Hepatocyte (in vitro differentiated cells): ENCODE measurements around the gene GIMD1. TPM values are rescaled to one million over a fixed set of nuclear protein-coding genes. Genes with fewer than 3 reads are reported as not detected.

ENCODE experiments used
- DNase-seq: peaks from one replicate; pipeline ENCODE4 v3.0.0-alpha.2; 2016; ENCODE audit warnings: low spot score
- H2AFZ ChIP-seq: fragments of 200-600 bp; sonication (generic); 2 replicates; pipeline ENCODE4 v1.6.0; 2016; ENCODE audit warnings: antibody characterized with exemption, mild to moderate bottlenecking
- H3K27ac ChIP-seq: fragments of 200-600 bp; sonication (generic); 2 replicates; pipeline ENCODE4 v1.5.1; 2016; ENCODE audit warnings: mild to moderate bottlenecking
- H3K27me3 ChIP-seq: fragments of 200-600 bp; sonication (generic); 2 replicates; pipeline ENCODE4 v1.6.1; 2016
- H3K36me3 ChIP-seq: fragments of 200-600 bp; sonication (generic); replicated peaks from 2 replicates; pipeline ENCODE4 v1.5.1; 2016; ENCODE audit warnings: low read depth; ENCODE audit not compliant: insufficient read depth
- H3K4me1 ChIP-seq: fragments of 200-600 bp; sonication (generic); 2 replicates; pipeline ENCODE4 v1.5.1; 2016; ENCODE audit warnings: mild to moderate bottlenecking, moderate library complexity; ENCODE audit not compliant: insufficient read depth
- H3K4me2 ChIP-seq: fragments of 200-600 bp; sonication (generic); 2 replicates; pipeline ENCODE4 v1.6.0; 2016
- H3K4me3 ChIP-seq: fragments of 200-600 bp; sonication (generic); 2 replicates; pipeline ENCODE4 v1.5.1; 2016; ENCODE audit warnings: mild to moderate bottlenecking
- H3K79me2 ChIP-seq: fragments of 200-600 bp; sonication (generic); 2 replicates; pipeline ENCODE4 v1.6.0; 2017; ENCODE audit warnings: mild to moderate bottlenecking
- H3K9me2 ChIP-seq: fragments of 200-600 bp; sonication (generic); replicated peaks from 2 replicates; pipeline ENCODE4 v1.6.0; 2017; ENCODE audit warnings: mild to moderate bottlenecking; ENCODE audit not compliant: insufficient read depth
- H3K9me3 ChIP-seq: fragments of 200-600 bp; sonication (generic); 2 replicates; pipeline ENCODE4 v1.5.1; 2016; ENCODE audit warnings: low read depth, mild to moderate bottlenecking
- H4K20me1 ChIP-seq: fragments of 200-600 bp; sonication (generic); 2 replicates; pipeline ENCODE4 v1.6.0; 2016; ENCODE audit warnings: mild to moderate bottlenecking; ENCODE audit not compliant: insufficient read depth, poor library complexity, severe bottlenecking
- CTCF ChIP-seq: fragments of 200-600 bp; sonication (generic); IDR thresholded peaks from 2 replicates; pipeline ENCODE4 v1.5.1; 2016; ENCODE audit warnings: antibody characterized with exemption, mild to moderate bottlenecking; ENCODE audit not compliant: poor library complexity
- EZH2 ChIP-seq: fragments of 200-600 bp; sonication (generic); IDR thresholded peaks from 2 replicates; pipeline ENCODE4 v1.6.1; 2016; ENCODE audit warnings: antibody characterized with exemption, mild to moderate bottlenecking, borderline replicate concordance
- EZH2phosphoT487 ChIP-seq: fragments of 200-600 bp; sonication (generic); IDR thresholded peaks from one replicate; pipeline ENCODE4 v1.6.1; 2018; ENCODE audit warnings: antibody characterized with exemption, mild to moderate bottlenecking, low read depth, moderate library complexity; ENCODE audit not compliant: unreplicated experiment, severe bottlenecking
- WGBS: methylation state at CpG from one replicate; pipeline ENCODE4 v1.1.6; 2016; ENCODE audit warnings: low lambda C conversion rate; ENCODE audit errors: missing lambda C conversion rate; 5-methylcytosine and 5-hydroxymethylcytosine counted together
- polyA plus RNA-seq: library from polyadenylated mRNA; unstranded; fragments of >200 nt; fragmentation: Nextera tagmentation; extraction: Ambion mirVana; gene quantifications from 2 replicates; pipeline ENCODE4 v1.2.1, GENCODE V29; 2016
- total RNA-seq: library from RNA; depleted of rRNA; stranded (reverse); fragments of >200 nt; gene quantifications from 2 replicates; pipeline ENCODE4 v1.2.3, GENCODE V29; 2014

GIMD1 gene
- total and polyA plus RNA-seq, 2 experiments from 2014 or later, result not detected

- Histone ChIP-seq H3K4me1 (no peaks in the 10 kb centered on the region), H3K9me3 (no peaks in the 10 kb centered on the region), H3K4me2 (no peak overlapping the region), H2AFZ (no peak overlapping the region), H3K79me2 (no peaks in the 10 kb centered on the region), H3K9me2 (no peaks in the 10 kb centered on the region), H3K27ac (peak overlapping the region; percentile 22), H4K20me1 (no peaks in the 10 kb centered on the region), H3K27me3 (no peaks in the 10 kb centered on the region), H3K36me3 (no peaks in the 10 kb centered on the region), H3K4me3 (no peak overlapping the region)
- no peak for TF ChIP-seq EZH2
- no peak for TF ChIP-seq CTCF
- no peak for TF ChIP-seq EZH2phosphoT487
- DNase-seq, result no peak
Observed at GRCh38 chr4:106366026-106366425, 2.6 kb downstream of the GIMD1 start.

GRCh38 chr4:106365613-106366012 lies 3.0 kb downstream of the GIMD1 start:
- no peak for TF ChIP-seq CTCF
- TF ChIP-seq EZH2, result no peak
- no peak for TF ChIP-seq EZH2phosphoT487
- H3K27me3 ChIP-seq, result no peaks in the 10 kb centered on the region
- H3K4me2 ChIP-seq, result no peak overlapping the region
- no peaks in the 10 kb centered on the region for H3K9me3 ChIP-seq
- no peak overlapping the region for H3K4me3 ChIP-seq
- peak overlapping the region; percentile 22 for H3K27ac ChIP-seq
- H3K4me1 ChIP-seq, result no peaks in the 10 kb centered on the region
- DNase-seq, result peak; percentile 65
- no peaks in the 10 kb centered on the region for H3K9me2 ChIP-seq
- no peaks in the 10 kb centered on the region for H3K36me3 ChIP-seq
- H3K79me2 ChIP-seq, result no peaks in the 10 kb centered on the region
- 75% methylated on average over 1 of the region's 1 CpG for WGBS
- no peaks in the 10 kb centered on the region for H4K20me1 ChIP-seq
- H2AFZ ChIP-seq, result no peak overlapping the region

- Histone ChIP-seq H3K36me3 (no peaks in the 10 kb centered on the region), H3K79me2 (no peaks in the 10 kb centered on the region), H4K20me1 (no peaks in the 10 kb centered on the region), H3K9me2 (no peaks in the 10 kb centered on the region), H3K4me2 (no peak overlapping the region), H3K4me1 (no peaks in the 10 kb centered on the region), H3K27ac (no peak overlapping the region), H2AFZ (no peak overlapping the region), H3K9me3 (no peaks in the 10 kb centered on the region), H3K4me3 (no peak overlapping the region), H3K27me3 (no peaks in the 10 kb centered on the region)
- 88% methylated on average over 1 of the region's 1 CpG for WGBS
- no peak for DNase-seq
- no peak for TF ChIP-seq CTCF
- TF ChIP-seq EZH2phosphoT487, result no peak
- no peak for TF ChIP-seq EZH2
Observed at GRCh38 chr4:106364282-106364681, 4.3 kb downstream of the GIMD1 start.
